Measurements from ENCODE around the gene BBS9. TPM values are rescaled to one million over a fixed set of nuclear protein-coding genes. Genes with fewer than 3 reads are reported as not detected.

Gene BBS9
- total RNA-seq, 2 experiments from 2014 or later = 6.0 to 7.7 TPM

GRCh38 chr7:33346055-33346454, 216.7 kb downstream of the BBS9 start:
- no peak for ATAC-seq
- Mint-ChIP-seq H3K9me3 (no peaks in the 10 kb centered on the region), H3K4me1 (ENCODE audit: low read depth) (no peaks in the 10 kb centered on the region), H3K4me3 (no peak overlapping the region), H3K36me3 (ENCODE audit: low read depth) (peaks cover 5% of the 10 kb centered on the region), H3K27me3 (no peaks in the 10 kb centered on the region), H3K27ac (no peak overlapping the region)
- ChIA-PET CTCF (no interaction called here), POLR2A (no interaction called here)
- TF ChIP-seq CTCF (IDR thresholded peaks at IDR 0.05) = no peak
- no peak for DNase-seq
- intact Hi-C loops (cut with micrococcal nuclease) = no loop called here

GRCh38 chr7:33350577-33350976, 221.2 kb downstream of the BBS9 start:
- ChIA-PET CTCF (no interaction called here), POLR2A (no interaction called here)
- no peak for DNase-seq
- no peak for ATAC-seq
- peaks cover 4% of the 10 kb centered on the region for H3K36me3 Mint-ChIP-seq (ENCODE audit: low read depth)
- no peak overlapping the region for H3K27ac Mint-ChIP-seq
- no peaks in the 10 kb centered on the region for H3K4me1 Mint-ChIP-seq (ENCODE audit: low read depth)
- no peak for TF ChIP-seq CTCF (IDR thresholded peaks at IDR 0.05)
- intact Hi-C loops (cut with micrococcal nuclease) = no loop called here
- H3K9me3 Mint-ChIP-seq = no peaks in the 10 kb centered on the region
- H3K27me3 Mint-ChIP-seq = no peaks in the 10 kb centered on the region
- H3K4me3 Mint-ChIP-seq = no peak overlapping the region

GRCh38 chr7:33351709-33352108, 222.3 kb downstream of the BBS9 start:
- CTCF ChIA-PET = no interaction called here
- intact Hi-C loops (cut with micrococcal nuclease) = no loop called here
- no peak for TF ChIP-seq CTCF (IDR thresholded peaks at IDR 0.05)
- Mint-ChIP-seq H3K36me3 (ENCODE audit: low read depth) (peaks cover 4% of the 10 kb centered on the region), H3K27me3 (no peaks in the 10 kb centered on the region), H3K4me1 (ENCODE audit: low read depth) (no peaks in the 10 kb centered on the region), H3K9me3 (no peaks in the 10 kb centered on the region), H3K27ac (no peak overlapping the region), H3K4me3 (no peak overlapping the region)
- DNase-seq = no peak
- ATAC-seq = no peak
- POLR2A ChIA-PET = no interaction called here

- ChIA-PET CTCF (no interaction called here), POLR2A (no interaction called here)
- ATAC-seq = no peak
- intact Hi-C loops (cut with micrococcal nuclease) = no loop called here
- H3K4me3 Mint-ChIP-seq = no peak overlapping the region
- H3K27me3 Mint-ChIP-seq = no peaks in the 10 kb centered on the region
- H3K27ac Mint-ChIP-seq = no peak overlapping the region
- DNase-seq = no peak
- TF ChIP-seq CTCF (IDR thresholded peaks at IDR 0.05) = no peak
- peaks cover 4% of the 10 kb centered on the region for H3K36me3 Mint-ChIP-seq (ENCODE audit: low read depth)
- no peaks in the 10 kb centered on the region for H3K4me1 Mint-ChIP-seq (ENCODE audit: low read depth)
- no peaks in the 10 kb centered on the region for H3K9me3 Mint-ChIP-seq
Observed at GRCh38 chr7:33354201-33354600, 224.8 kb downstream of the BBS9 start.

GRCh38 chr7:33355386-33355785, 226.0 kb downstream of the BBS9 start:
- ChIA-PET CTCF (no interaction called here), POLR2A (no interaction called here)
- H3K27me3 Mint-ChIP-seq = no peaks in the 10 kb centered on the region
- TF ChIP-seq CTCF (IDR thresholded peaks at IDR 0.05) = no peak
- no peaks in the 10 kb centered on the region for H3K9me3 Mint-ChIP-seq
- H3K36me3 Mint-ChIP-seq (ENCODE audit: low read depth) = peaks cover 5% of the 10 kb centered on the region
- no peak overlapping the region for H3K4me3 Mint-ChIP-seq
- no peak overlapping the region for H3K27ac Mint-ChIP-seq
- no peaks in the 10 kb centered on the region for H3K4me1 Mint-ChIP-seq (ENCODE audit: low read depth)
- intact Hi-C loops (cut with micrococcal nuclease) = no loop called here
- no peak for ATAC-seq
- no peak for DNase-seq
